HG02840 (cell line): ENCODE results near the gene EPHA2.

ENCODE experiments used
- ATAC-seq: cut with Tn5 transposase; IDR thresholded peaks from one replicate; pipeline ENCODE4 v1.9.1; 2021; ENCODE audit warnings: mild to moderate bottlenecking, moderate library complexity, moderate number of reproducible peaks; ENCODE audit not compliant: unreplicated experiment, low FRiP score

The EPHA2 gene

DNA sequence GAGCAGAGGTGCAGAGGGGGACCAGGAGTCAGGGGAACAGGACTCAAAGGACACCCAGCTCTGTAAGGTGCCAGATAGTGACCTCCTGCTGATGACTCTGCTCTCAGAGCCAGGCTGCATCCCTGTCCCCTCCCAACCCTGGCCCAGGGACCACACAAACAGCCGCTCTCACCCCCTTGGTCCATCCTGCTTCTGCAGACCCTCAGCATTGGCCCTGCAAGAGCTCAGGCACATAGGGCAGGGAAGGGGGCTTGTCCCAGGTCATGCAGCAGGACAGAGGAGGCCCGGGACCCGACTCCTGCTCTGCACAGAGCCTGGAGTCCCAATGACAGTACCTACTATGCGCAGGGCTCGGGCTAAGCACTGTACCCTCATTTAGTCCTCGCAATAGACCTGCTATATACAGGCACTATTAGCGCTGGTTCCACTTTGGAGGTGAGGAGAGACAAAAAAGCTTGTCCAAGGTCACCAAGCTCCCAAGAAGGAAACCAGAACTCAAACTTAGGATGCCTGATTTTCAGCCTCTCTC, 15.7 kb downstream of the EPHA2 start:
- no peak for ATAC-seq

GRCh38 chr1:16139473-16139962, 16.4 kb downstream of the EPHA2 start:
- no peak for ATAC-seq

DNA sequence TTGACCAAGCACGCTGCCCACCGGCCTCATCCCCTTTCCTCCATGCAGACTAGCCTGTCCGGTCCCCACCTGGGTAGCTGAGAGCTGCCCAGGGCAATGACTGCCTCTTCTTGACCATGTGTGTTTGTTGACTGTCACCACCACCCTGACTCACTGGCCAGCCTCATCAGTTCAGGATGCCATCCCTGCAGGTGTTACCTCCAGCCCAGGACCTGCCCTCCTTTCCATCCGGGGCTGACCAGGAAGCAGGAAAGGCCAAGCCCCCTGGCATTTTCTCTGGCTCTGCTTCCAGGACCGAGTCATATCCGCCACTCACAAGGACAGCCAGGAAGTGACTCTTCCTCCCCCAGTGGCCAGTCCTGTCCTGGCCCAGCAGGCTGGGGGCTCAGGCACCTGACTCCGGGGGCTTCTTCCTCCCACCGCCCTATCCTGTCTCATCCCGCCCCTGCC, 17.1 kb downstream of the EPHA2 start:
- no peak for ATAC-seq

GRCh38 chr1:16137890-16138467, 17.9 kb downstream of the EPHA2 start:
- ATAC-seq = no peak

DNA sequence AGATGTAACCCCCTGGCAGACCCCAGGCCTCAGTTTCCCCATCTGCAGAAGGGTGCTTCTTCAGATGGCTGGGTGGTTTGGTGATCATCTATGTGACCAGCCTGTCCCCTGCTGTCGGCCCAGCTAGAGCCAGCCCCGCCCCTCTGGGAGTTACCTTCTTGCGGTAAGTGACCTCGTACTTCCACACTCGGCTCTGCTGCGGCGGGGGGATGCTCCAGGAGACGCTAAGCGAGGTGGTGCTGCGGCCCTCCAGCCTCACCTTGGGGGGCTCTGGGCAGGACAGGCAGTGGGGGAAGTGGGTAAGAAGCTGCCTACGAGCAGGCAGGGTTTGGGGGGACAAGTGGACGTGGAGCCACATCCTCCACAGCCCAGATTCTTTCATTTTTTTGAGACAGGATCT, 20.4 kb downstream of the EPHA2 start:
- ATAC-seq = no peak

DNA sequence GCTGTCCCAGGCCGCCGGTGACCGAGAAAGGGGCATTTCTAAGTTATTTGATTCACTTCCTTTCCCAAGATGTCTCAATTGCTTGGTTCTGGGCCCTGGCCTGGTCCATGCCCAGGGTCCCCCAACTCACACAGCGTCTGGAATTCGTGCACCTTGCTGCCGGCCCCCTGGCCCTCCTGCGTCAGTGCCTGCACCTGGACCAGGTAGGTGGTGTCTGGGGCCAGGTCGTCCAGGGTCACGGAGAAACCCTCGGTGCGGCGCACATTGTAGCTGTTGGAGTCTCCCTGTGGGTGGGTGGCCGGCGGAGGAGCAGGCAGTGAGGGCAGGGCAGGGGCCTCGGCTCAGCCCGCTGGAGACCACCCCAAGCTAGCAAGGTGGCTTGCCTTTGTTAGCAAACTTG, 21.0 kb downstream of the EPHA2 start:
- no peak for ATAC-seq

DNA sequence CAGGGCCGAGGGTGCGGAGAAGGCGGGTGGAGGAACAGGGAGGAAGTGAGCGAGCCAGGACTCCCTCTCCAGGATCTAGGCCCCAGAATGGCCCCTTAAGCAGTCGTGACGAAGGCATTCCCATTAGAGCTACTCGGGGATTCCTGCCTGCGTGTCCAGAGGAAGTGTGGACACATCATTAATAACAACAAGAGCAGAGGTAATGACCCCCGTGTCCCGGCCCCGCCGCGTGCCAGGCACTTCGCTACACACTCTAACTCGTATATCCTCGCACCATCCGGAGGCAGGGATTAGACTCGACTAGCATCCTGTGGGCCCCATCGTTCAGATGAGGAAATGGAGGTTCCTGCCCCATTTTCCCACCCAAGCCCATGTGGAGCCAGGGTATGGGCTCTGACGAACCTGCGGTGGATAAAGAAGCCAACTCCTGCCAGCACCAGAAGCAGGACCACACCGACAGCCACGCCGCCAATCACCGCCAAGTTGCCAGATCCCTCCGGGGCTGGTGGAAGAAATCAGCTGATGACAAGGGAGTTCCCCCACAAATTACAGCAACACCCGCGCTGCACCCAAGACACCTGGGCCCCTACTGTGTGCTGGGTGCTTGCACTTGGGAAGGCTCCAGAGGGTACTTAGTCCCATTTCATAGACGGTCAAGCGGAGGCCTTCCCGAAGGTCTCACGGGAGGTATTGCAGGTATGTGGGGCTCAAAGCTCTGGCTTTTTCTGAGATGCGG, 21.6 kb downstream of the EPHA2 start:
- ATAC-seq = no peak

DNA sequence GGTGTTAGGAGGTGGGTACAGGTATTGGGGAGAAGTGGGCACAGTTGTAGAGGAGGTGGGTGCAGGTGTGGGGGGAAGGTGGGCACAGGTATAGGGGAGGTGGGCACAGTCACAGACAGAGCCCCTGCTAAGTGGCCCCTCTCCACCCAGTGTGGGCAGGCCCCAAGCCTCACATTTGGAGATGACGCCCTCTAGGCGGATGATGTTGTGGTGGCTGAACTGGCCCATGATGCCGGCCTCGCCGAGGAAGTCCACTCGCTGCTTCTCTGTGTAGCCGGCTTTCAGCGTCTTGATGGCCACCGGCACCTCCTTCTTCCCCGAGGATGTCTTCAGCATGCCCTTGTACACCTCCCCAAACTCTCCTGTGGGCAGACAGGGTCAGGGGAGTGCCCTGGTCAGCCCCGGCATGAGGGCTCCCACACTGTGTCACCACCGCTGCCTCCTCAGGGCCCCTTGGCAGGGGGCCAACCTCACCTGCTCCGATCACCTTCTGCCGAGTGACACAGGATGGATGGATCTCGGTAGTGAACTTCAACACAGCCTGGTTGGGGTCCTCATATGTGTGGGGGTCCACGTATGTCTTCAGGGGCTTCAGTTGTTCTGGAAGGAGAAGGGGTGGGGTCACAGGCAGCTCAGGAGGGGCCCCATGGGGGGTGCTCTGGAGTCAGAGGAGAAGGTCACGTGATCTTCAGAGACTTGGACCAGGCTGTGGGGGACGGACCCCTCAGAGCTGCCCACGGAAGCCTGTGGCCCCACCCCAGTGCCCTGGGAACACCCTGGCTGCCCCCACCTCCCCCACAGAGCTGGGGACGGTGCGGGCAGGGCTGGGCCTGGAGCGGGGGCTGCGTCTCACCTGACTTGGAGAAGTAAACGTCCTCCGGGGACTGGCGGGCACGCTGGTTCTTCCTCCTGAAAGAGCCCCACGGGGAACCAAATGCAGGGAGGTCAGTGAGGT, 22.6 kb downstream of the EPHA2 start:
- no peak for ATAC-seq

- no peak for ATAC-seq
Measured at GRCh38 chr1:16132325-16132785, 23.5 kb downstream of the EPHA2 start.

- no peak for ATAC-seq
Measured at GRCh38 chr1:16131636-16132324, 24.1 kb downstream of the EPHA2 start.

DNA sequence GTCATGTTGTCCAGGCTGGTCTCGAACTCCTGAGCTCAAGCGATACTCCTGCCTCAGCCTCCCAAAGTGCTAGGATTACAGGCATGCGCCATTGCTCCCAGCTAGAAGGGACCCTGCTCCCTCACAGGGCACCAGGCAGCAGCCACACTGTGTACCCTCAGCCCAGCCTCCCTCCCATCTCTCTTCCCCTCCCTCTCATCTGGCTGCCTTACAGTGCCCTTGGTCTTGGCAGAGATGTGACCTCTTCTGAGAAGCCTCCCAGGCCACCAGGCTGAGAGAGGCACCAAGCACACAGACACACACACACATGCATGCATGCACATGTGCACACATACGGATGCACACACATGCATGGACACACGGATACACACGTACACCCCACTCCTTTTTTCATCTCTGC, 25.0 kb downstream of the EPHA2 start:
- ATAC-seq = no peak

GRCh38 chr1:16129921-16130543, 25.8 kb downstream of the EPHA2 start:
- ATAC-seq = no peak

DNA sequence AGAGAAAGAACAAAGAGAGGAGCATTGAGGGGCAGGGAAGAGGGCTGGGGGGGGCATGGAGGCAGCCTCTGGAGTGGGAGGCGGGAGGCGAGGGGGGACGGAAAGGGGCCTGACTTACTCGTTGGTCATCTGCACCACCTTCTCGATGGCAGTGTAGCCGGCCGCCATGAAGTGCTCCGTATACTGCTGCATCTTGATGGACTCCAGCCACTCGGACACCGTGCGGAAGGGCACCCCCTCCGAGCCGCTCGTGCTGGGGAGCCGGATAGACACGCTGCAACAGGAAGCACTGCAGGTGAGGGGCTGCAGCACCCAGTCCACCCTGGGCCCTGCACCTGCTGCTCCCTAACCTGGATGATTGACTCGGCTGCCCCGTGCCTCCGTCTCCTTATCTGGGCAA, 26.6 kb downstream of the EPHA2 start:
- no peak for ATAC-seq

DNA sequence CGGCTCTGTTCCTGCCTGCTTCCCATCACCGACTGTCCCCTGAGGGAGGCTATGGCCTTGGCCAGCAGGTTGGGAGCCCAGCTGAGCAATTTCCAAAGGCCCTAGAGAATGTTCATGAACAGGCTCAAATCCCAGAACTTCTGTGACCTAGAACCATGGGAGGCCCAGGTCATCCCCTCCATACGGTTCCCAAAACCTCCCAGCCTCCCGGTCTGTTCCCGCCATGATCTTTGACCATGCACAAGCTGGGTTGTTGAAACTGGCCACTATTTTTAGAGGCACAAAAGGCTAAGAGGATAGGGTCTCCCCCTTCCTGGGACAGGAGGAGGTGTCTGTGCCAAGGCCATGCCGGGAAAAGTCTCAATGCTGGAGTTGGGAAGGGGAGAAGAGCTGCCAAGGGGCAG, 27.5 kb downstream of the EPHA2 start:
- ATAC-seq = no peak

DNA sequence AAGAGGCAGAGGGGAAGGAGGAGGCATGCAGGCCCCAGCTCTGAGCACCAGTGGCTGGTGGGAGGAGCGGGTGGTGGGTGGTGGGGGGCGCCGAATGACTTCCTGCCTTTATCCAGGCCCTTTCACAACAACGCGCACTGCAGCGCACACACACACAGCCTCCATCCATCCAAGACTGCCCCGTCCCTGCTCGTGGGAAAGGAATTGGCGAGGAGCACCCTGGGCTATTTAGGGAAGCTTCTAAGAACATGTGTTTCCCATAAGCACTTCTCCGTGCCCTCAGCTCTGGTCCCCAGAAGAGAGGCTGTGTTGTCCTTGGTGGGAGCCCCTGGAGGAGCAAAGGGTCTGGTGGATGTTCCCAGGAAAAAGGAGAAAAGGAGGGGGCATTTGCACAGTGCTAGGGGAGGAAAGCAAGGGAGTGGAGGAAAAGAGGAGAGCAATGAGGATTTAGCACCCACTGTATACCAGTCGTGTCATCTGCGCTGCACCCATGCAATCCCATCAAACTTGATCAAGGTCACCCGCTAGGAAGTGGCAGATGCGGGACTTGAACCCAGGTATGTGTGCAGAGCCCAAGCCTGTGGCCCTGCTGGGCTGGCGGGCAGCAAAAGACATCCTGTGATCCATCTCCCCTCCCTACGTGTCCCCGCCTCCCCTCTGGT, 28.1 kb downstream of the EPHA2 start:
- no peak for ATAC-seq

GRCh38 chr1:16126743-16127515, 28.9 kb downstream of the EPHA2 start:
- ATAC-seq = no peak

GRCh38 chr1:16126160-16126559, 29.7 kb downstream of the EPHA2 start:
- no peak for ATAC-seq

DNA sequence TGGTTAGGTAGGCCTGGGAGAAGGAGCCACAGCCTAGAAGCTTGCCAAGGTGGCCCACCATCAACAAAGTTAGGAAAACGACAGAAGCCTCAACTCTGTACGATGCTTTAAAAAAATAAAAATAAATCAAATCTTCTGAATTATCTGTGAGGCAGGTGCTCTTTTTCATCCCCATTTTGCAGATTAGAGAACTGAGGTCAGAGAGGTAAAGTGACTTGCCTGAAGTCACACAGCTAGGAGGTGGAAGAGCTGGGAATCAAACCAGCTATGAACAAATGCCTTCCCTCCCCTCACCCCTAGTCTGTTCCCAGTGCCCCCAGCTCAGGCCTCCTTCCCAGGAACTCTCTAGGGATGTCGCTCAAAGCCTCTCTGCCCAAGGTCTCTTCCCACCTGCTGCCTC, 30.4 kb downstream of the EPHA2 start:
- no peak for ATAC-seq
